ENCODE results near the gene FOXD1. TPM values are rescaled to one million over a fixed set of nuclear protein-coding genes. Genes with fewer than 3 reads are reported as not detected.

The FOXD1 gene
- total and polyA plus RNA-seq, 2 of the 8 experiments (the other 6 are each of a cell fraction or from before 2014, with no cell fraction given) = 0.11 to 1.1 TPM

GRCh38 chr5:73426034-73426433 lies 22.5 kb downstream of the FOXD1 start:
- H2AFZ ChIP-seq (ENCODE audit: low read length) = no peak overlapping the region
- H3K27ac ChIP-seq (ENCODE audit: low read depth, low read length) = no peak overlapping the region
- ChIA-PET POLR2A (ENCODE audit: partially characterized antibody) (interaction anchor here (0.6 kb wide), 1 partner anchor 85 kb away, joined by 3 read pairs; no protein-coding TSS in a partner anchor), CTCF (ENCODE audit: partially characterized antibody) (interaction anchor here (0.7 to 1.5 kb wide), 6 partner anchors 11 to 208 kb away, joined by 3 to 5 read pairs (median 3); no protein-coding TSS in a partner anchor)
- no peak overlapping the region for H4K8ac ChIP-seq (ENCODE audit: extremely low read depth, insufficient read depth, low read length)
- H3K79me1 ChIP-seq (ENCODE audit: low read depth, low read length) = no peaks in the 10 kb centered on the region
- H3K23ac ChIP-seq (ENCODE audit: insufficient read length) = no peak overlapping the region
- no peak overlapping the region for H3K4me2 ChIP-seq (ENCODE audit: insufficient read depth in 1 of 2, low read depth in 2 of 2, low read length in 2 of 2)
- H4K20me1 ChIP-seq (replicated peaks in 1 of 2; ENCODE audit: control insufficient read depth in 1 of 2, insufficient read depth in 2 of 2, low read length in 2 of 2) = no peaks in the 10 kb centered on the region
- no peak overlapping the region for H3K18ac ChIP-seq (ENCODE audit: extremely low read depth, low read length)
- H2BK120ac ChIP-seq (replicated peaks; ENCODE audit: low read depth, low read length) = no peak overlapping the region
- H3K9ac ChIP-seq (replicated peaks in 1 of 4; ENCODE audit: extremely low read depth in 1 of 4, low read depth in 3 of 4, low read length in 3 of 4) = no peak overlapping the region
- H3K9me3 ChIP-seq (ENCODE audit: insufficient read depth in 2 of 2, low read depth in 1 of 2, low read length in 1 of 2) = no peaks in the 10 kb centered on the region
- no peak overlapping the region for H3K4ac ChIP-seq (replicated peaks; ENCODE audit: insufficient read length, low read depth, low read length)
- no peaks in the 10 kb centered on the region; a peak in 1 of 4 replicates for H3K79me2 ChIP-seq (ENCODE audit: control insufficient read depth in 1 of 2, insufficient read depth in 2 of 2, low read length in 2 of 2)
- FAIRE-seq (no peak), DNase-seq (ENCODE audit: low read depth in 1 of 2, low spot score in 2 of 2) (no peak)
- WGBS, 2 experiments (ENCODE audit: extremely low coverage in 1 of 2, insufficient coverage in 1 of 2, insufficient read length in 1 of 2, insufficient replicate concordance in 2 of 2, low coverage in 1 of 2, low lambda C conversion rate in 2 of 2, missing lambda C conversion rate in 1 of 2) = 87% methylated on average over 3 of the region's 3 CpGs; no CpG with 5 or more reads in 1 of the 2 experiments
- no peak overlapping the region for H4K5ac ChIP-seq (ENCODE audit: insufficient read length, low read depth, low read length)
- no peak overlapping the region for H3K14ac ChIP-seq (ENCODE audit: insufficient read length)
- no peak overlapping the region for H2BK15ac ChIP-seq (ENCODE audit: low read length)
- H3K23me2 ChIP-seq (ENCODE audit: low read depth, low read length) = no peaks in the 10 kb centered on the region
- H3K27me3 ChIP-seq (replicated peaks in 1 of 4; ENCODE audit: control insufficient read depth in 3 of 4, extremely low read depth in 1 of 4, insufficient read depth in 3 of 4, low read length in 3 of 4) = peaks cover 11 to 23% (median 19%) of the 10 kb centered on the region in 4 experiments
- no peaks in the 10 kb centered on the region for H3K36me3 ChIP-seq (ENCODE audit: control insufficient read depth in 2 of 4, insufficient read depth in 4 of 4, low read length in 3 of 4)
- H2BK5ac ChIP-seq (ENCODE audit: low read depth, low read length) = no peak overlapping the region
- H3K4me1 ChIP-seq (replicated peaks in 1 of 4; ENCODE audit: control insufficient read depth in 3 of 4, insufficient read depth in 4 of 4, low read length in 3 of 4) = no peaks in the 10 kb centered on the region
- no peak overlapping the region for H2AK5ac ChIP-seq (ENCODE audit: low read depth, low read length)
- no peak overlapping the region for H3K56ac ChIP-seq (replicated peaks; ENCODE audit: insufficient read length, low read depth, low read length)
- H2BK12ac ChIP-seq (ENCODE audit: low read depth, low read length) = no peak overlapping the region
- no peak overlapping the region for H2BK20ac ChIP-seq (ENCODE audit: low read length)
- H4K91ac ChIP-seq (replicated peaks; ENCODE audit: insufficient read length, low read length) = no peak overlapping the region
- no peak overlapping the region for H3K4me3 ChIP-seq (ENCODE audit: extremely low read depth in 1 of 4, insufficient read depth in 2 of 4, low read depth in 3 of 4, low read length in 4 of 4)
- TF ChIP-seq SIX5 (IDR thresholded peaks at IDR 0.05; ENCODE audit: low read depth, low read length) (no peak), RBBP5 (IDR thresholded peaks at IDR 0.05; ENCODE audit: borderline replicate concordance, low read depth, low read length) (no peak), MAX (IDR thresholded peaks at IDR 0.05) (no peak), CBX5 (IDR thresholded peaks at IDR 0.05; ENCODE audit: low read depth, low read length) (no peak), TCF12 (IDR thresholded peaks at IDR 0.05; ENCODE audit: low read depth, low read length) (no peak), TBP (IDR thresholded peaks at IDR 0.05; ENCODE audit: low read depth, low read length) (no peak), SIRT6 (IDR thresholded peaks at IDR 0.05; ENCODE audit: low read length) (no peak), EP300 (IDR thresholded peaks at IDR 0.05; ENCODE audit: borderline replicate concordance in 1 of 2, low read depth in 2 of 2, low read length in 2 of 2) (no peak), SAP30 (IDR thresholded peaks at IDR 0.05; ENCODE audit: insufficient read depth, insufficient replicate concordance, low read length) (no peak), JUN (IDR thresholded peaks at IDR 0.05; ENCODE audit: low read depth, low read length) (no peak), ASH2L (IDR thresholded peaks at IDR 0.05; ENCODE audit: low read length) (no peak), MAFK (IDR thresholded peaks at IDR 0.05; ENCODE audit: low read depth, low read length) (no peak), SRF (IDR thresholded peaks at IDR 0.05; ENCODE audit: low read depth, low read length) (no peak), PHF8 (conservative IDR thresholded peaks at IDR 0.05; ENCODE audit: low read depth, low read length) (no peak), RFX5 (IDR thresholded peaks at IDR 0.05; ENCODE audit: borderline replicate concordance, low read depth, low read length) (no peak)

All from H1 (cell line).